ENCODE measurements around the gene PCDHA6. TPM values are rescaled to one million over a fixed set of nuclear protein-coding genes. Genes with fewer than 3 reads are reported as not detected.
"Not testable (repeated sequence)": the region's sequence is repeated elsewhere in the genome, so short reads cannot be mapped to it uniquely, and the experiment has no call there.

The PCDHA6 gene
- polyA plus RNA-seq, 1 donor = 0.85 TPM

DNA sequence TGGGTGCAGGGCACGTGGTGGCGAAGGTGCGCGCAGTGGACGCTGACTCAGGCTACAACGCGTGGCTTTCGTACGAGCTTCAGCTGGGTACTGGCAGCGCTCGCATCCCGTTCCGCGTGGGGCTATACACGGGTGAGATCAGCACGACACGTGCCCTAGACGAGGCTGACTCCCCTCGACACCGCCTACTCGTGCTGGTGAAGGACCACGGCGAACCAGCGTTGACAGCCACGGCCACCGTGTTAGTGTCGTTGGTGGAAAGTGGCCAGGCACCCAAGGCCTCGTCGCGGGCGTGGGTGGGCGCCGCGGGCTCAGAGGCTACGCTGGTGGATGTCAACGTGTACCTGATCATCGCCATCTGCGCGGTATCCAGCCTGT lies 31.1 kb upstream of the PCDHA6 start:
- H3K4me1 ChIP-seq (ENCODE audit: control insufficient read depth, insufficient read depth, low read length) = no peaks in the 10 kb centered on the region
- peaks cover 26% of the 10 kb centered on the region for H3K9me3 ChIP-seq (ENCODE audit: control insufficient read depth, low read depth, low read length)
- DNase-seq = no peak
- H3K27me3 ChIP-seq (ENCODE audit: control insufficient read depth, insufficient read depth, low read length) = no peaks in the 10 kb centered on the region
- no peak overlapping the region for H3K4me3 ChIP-seq (ENCODE audit: low read length)
- no peaks in the 10 kb centered on the region for H3K36me3 ChIP-seq (ENCODE audit: control insufficient read depth, insufficient read depth, low read length)
- H3K27ac ChIP-seq (ENCODE audit: low read length) = no peak overlapping the region
- no CpG with 5 or more reads among the region's 39 CpGs for WGBS (ENCODE audit: insufficient coverage, low lambda C conversion rate)

- Histone ChIP-seq H3K36me3 (ENCODE audit: control insufficient read depth, insufficient read depth, low read length) (no peaks in the 10 kb centered on the region), H3K4me1 (ENCODE audit: control insufficient read depth, insufficient read depth, low read length) (no peaks in the 10 kb centered on the region), H3K4me3 (ENCODE audit: low read length) (no peak within 1 kb of the TSS), H3K27ac (ENCODE audit: low read length) (no peak within 1 kb of the TSS), H3K9me3 (ENCODE audit: control insufficient read depth, low read depth, low read length) (peaks cover 30% of the 10 kb centered on the region), H3K27me3 (ENCODE audit: control insufficient read depth, insufficient read depth, low read length) (peaks cover 2% of the 10 kb centered on the region)
- 35% methylated on average over 2 of the region's 29 CpGs for WGBS (ENCODE audit: insufficient coverage, low lambda C conversion rate)
- no peak for DNase-seq
Measured at GRCh38 chr5:140800816-140801493, 26.8 kb upstream of the PCDHA6 start, which contains the start of gene PCDHA3. Gene PCDHA3 (plus strand): TSS chr5:140801057.

- H3K9me3 ChIP-seq (ENCODE audit: control insufficient read depth, low read depth, low read length) = peaks cover 24% of the 10 kb centered on the region
- H3K36me3 ChIP-seq (ENCODE audit: control insufficient read depth, insufficient read depth, low read length) = no peaks in the 10 kb centered on the region
- H3K4me1 ChIP-seq (ENCODE audit: control insufficient read depth, insufficient read depth, low read length) = no peaks in the 10 kb centered on the region
- no peak overlapping the region for H3K27ac ChIP-seq (ENCODE audit: low read length)
- no peak overlapping the region for H3K4me3 ChIP-seq (ENCODE audit: low read length)
- 0% methylated on average over 1 of the region's 16 CpGs for WGBS (ENCODE audit: insufficient coverage, low lambda C conversion rate)
- DNase-seq = no peak
- H3K27me3 ChIP-seq (ENCODE audit: control insufficient read depth, insufficient read depth, low read length) = peaks cover 2% of the 10 kb centered on the region
Measured at GRCh38 chr5:140801494-140801841, 26.3 kb upstream of the PCDHA6 start.

DNA sequence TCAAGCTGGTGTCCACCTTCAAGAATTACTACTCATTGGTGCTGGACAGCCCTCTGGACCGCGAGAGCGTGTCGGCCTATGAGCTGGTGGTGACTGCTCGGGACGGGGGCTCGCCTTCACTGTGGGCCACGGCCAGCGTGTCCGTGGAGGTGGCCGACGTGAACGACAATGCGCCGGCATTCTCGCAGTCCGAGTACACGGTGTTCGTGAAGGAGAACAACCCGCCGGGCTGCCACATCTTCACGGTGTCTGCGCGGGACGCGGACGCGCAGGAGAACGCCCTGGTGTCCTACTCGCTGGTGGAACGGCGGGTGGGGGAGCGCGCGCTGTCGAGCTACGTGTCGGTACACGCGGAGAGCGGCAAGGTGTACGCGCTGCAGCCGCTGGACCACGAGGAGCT lies 25.4 kb upstream of the PCDHA6 start:
- H3K27ac ChIP-seq (ENCODE audit: low read length); H3K27me3 ChIP-seq (ENCODE audit: control insufficient read depth, insufficient read depth, low read length); H3K4me1 ChIP-seq (ENCODE audit: control insufficient read depth, insufficient read depth, low read length); H3K4me3 ChIP-seq (ENCODE audit: low read length); H3K36me3 ChIP-seq (ENCODE audit: control insufficient read depth, insufficient read depth, low read length); DNase-seq: not testable (repeated sequence)
- WGBS (ENCODE audit: insufficient coverage, low lambda C conversion rate) = no CpG with 5 or more reads among the region's 45 CpGs
- peaks cover 21% of the 10 kb centered on the region for H3K9me3 ChIP-seq (ENCODE audit: control insufficient read depth, low read depth, low read length)

GRCh38 chr5:140802781-140803271 lies 24.9 kb upstream of the PCDHA6 start:
- no CpG with 5 or more reads among the region's 53 CpGs for WGBS (ENCODE audit: insufficient coverage, low lambda C conversion rate)
- Histone ChIP-seq H3K9me3 (ENCODE audit: control insufficient read depth, low read depth, low read length) (peaks cover 25% of the 10 kb centered on the region), H3K27ac (ENCODE audit: low read length) (no peak overlapping the region), H3K36me3 (ENCODE audit: control insufficient read depth, insufficient read depth, low read length) (no peaks in the 10 kb centered on the region), H3K27me3 (ENCODE audit: control insufficient read depth, insufficient read depth, low read length) (peaks cover 2% of the 10 kb centered on the region), H3K4me1 (ENCODE audit: control insufficient read depth, insufficient read depth, low read length) (no peaks in the 10 kb centered on the region), H3K4me3 (ENCODE audit: low read length) (no peak overlapping the region)
- no peak for DNase-seq

DNA sequence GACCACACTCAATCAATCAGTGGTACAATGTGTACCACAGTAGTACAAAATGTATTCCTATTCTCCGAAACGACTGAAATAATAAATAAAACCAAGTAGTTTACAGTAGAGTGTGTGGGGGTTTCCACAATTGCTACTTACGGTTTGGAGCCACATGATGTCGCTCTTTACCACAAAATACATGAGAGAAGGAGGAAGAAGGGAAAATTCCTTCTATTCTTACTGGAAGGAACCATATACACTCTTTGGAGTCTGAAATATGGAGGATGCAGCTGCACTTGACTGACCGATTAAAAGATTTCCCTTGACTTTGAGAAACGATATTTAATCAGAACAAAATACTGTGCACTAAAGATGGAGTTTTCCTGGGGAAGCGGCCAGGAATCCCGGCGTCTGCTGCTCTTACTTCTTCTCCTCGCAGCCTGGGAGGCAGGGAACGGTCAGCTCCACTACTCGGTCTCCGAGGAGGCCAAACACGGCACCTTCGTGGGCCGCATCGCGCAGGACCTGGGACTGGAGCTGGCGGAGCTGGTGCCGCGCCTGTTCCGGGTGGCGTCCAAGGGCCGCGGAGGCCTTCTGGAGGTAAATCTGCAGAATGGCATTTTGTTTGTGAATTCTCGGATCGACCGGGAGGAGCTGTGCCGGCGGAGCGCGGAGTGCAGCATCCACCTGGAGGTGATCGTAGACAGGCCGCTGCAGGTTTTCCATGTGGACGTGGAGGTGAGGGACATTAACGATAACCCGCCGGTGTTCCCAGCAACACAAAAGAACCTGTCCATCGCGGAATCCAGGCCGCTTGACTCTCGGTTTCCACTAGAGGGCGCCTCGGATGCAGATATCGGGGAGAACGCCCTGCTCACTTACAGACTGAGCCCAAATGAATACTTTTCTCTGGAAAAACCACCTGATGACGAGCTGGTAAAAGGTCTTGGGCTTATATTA lies 20.7 kb upstream of the PCDHA6 start, which contains the start of gene PCDHA4:
Gene PCDHA4 (plus strand): TSS at position 235 of the 942 bp plus-strand sequence.
- no peaks in the 10 kb centered on the region for H3K36me3 ChIP-seq (ENCODE audit: control insufficient read depth, insufficient read depth, low read length)
- H3K4me1 ChIP-seq (ENCODE audit: control insufficient read depth, insufficient read depth, low read length) = no peaks in the 10 kb centered on the region
- peaks cover 2% of the 10 kb centered on the region for H3K27me3 ChIP-seq (ENCODE audit: control insufficient read depth, insufficient read depth, low read length)
- no peak within 1 kb of the TSS for H3K4me3 ChIP-seq (ENCODE audit: low read length)
- no peak within 1 kb of the TSS for H3K27ac ChIP-seq (ENCODE audit: low read length)
- no peak for DNase-seq
- WGBS (ENCODE audit: insufficient coverage, low lambda C conversion rate) = no CpG with 5 or more reads among the region's 47 CpGs
- H3K9me3 ChIP-seq (ENCODE audit: control insufficient read depth, low read depth, low read length) = peaks cover 35% of the 10 kb centered on the region

DNA sequence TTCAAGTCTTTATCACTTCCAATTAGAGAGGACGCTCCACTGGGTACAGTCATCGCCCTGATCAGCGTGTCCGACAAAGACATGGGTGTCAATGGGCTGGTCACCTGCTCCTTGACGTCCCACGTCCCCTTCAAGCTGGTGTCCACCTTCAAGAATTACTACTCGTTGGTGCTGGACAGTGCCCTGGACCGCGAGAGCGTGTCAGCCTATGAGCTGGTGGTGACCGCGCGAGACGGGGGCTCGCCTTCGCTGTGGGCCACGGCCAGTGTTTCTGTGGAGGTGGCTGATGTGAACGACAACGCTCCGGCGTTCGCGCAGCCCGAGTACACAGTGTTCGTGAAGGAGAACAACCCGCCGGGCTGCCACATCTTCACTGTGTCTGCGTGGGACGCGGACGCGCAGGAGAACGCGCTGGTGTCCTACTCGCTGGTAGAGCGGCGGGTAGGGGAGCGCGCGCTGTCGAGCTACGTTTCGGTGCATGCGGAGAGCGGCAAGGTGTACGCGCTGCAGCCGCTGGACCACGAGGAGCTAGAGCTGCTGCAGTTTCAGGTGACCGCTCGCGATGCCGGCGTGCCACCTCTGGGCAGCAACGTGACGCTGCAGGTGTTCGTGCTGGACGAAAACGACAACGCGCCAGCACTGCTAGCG lies 19.4 kb upstream of the PCDHA6 start:
- H3K27me3 ChIP-seq (ENCODE audit: control insufficient read depth, insufficient read depth, low read length); H3K27ac ChIP-seq (ENCODE audit: low read length); H3K4me1 ChIP-seq (ENCODE audit: control insufficient read depth, insufficient read depth, low read length); H3K36me3 ChIP-seq (ENCODE audit: control insufficient read depth, insufficient read depth, low read length); DNase-seq; H3K4me3 ChIP-seq (ENCODE audit: low read length): not testable (repeated sequence)
- peaks cover 25% of the 10 kb centered on the region for H3K9me3 ChIP-seq (ENCODE audit: control insufficient read depth, low read depth, low read length)
- no CpG with 5 or more reads among the region's 62 CpGs for WGBS (ENCODE audit: insufficient coverage, low lambda C conversion rate)

GRCh38 chr5:140808889-140809291 lies 18.9 kb upstream of the PCDHA6 start:
- Histone ChIP-seq H3K9me3 (ENCODE audit: control insufficient read depth, low read depth, low read length) (peaks cover 25% of the 10 kb centered on the region), H3K27me3 (ENCODE audit: control insufficient read depth, insufficient read depth, low read length) (no peaks in the 10 kb centered on the region), H3K27ac (ENCODE audit: low read length) (no peak overlapping the region), H3K4me1 (ENCODE audit: control insufficient read depth, insufficient read depth, low read length) (no peaks in the 10 kb centered on the region), H3K4me3 (ENCODE audit: low read length) (no peak overlapping the region), H3K36me3 (ENCODE audit: control insufficient read depth, insufficient read depth, low read length) (no peaks in the 10 kb centered on the region)
- DNase-seq = no peak
- no CpG with 5 or more reads among the region's 43 CpGs for WGBS (ENCODE audit: insufficient coverage, low lambda C conversion rate)

- Histone ChIP-seq H3K27ac (ENCODE audit: low read length) (no peak within 1 kb of the TSS), H3K4me3 (ENCODE audit: low read length) (no peak within 1 kb of the TSS), H3K4me1 (ENCODE audit: control insufficient read depth, insufficient read depth, low read length) (no peaks in the 10 kb centered on the region), H3K36me3 (ENCODE audit: control insufficient read depth, insufficient read depth, low read length) (no peaks in the 10 kb centered on the region), H3K9me3 (ENCODE audit: control insufficient read depth, low read depth, low read length) (peaks cover 25% of the 10 kb centered on the region), H3K27me3 (ENCODE audit: control insufficient read depth, insufficient read depth, low read length) (no peaks in the 10 kb centered on the region)
- 35% methylated on average over 6 of the region's 39 CpGs for WGBS (ENCODE audit: insufficient coverage, low lambda C conversion rate)
- no peak for DNase-seq
Measured at GRCh38 chr5:140821375-140822280, 6.1 kb upstream of the PCDHA6 start, which contains the start of gene PCDHA5. Gene PCDHA5 (plus strand): TSS chr5:140821613.

Data from large intestine (tissue), 3 donors.